Mucosa of stomach (tissue), 1 donor: ENCODE results near the gene MAGI2.
"Not testable (repeated sequence)": the region's sequence is repeated elsewhere in the genome, so short reads cannot be mapped to it uniquely, and the experiment has no call there.

Experiments used
- H3K27me3 ChIP-seq: one replicate; pipeline ENCODE4 v1.7.0; 2013; ENCODE audit warnings: mild to moderate bottlenecking, low read length; ENCODE audit not compliant: control insufficient read depth, insufficient read depth
- H3K36me3 ChIP-seq: one replicate; pipeline ENCODE4 v1.7.0; 2013; ENCODE audit warnings: low read length; ENCODE audit not compliant: control insufficient read depth, insufficient read depth
- H3K4me1 ChIP-seq: one replicate; pipeline ENCODE4 v1.7.0; 2013; ENCODE audit warnings: mild to moderate bottlenecking, low read length; ENCODE audit not compliant: control insufficient read depth, insufficient read depth
- H3K4me3 ChIP-seq: one replicate; pipeline ENCODE4 v1.7.0; 2013; ENCODE audit warnings: low read length
- H3K9ac ChIP-seq: one replicate; pipeline ENCODE4 v1.7.0; 2013; ENCODE audit warnings: mild to moderate bottlenecking, low read length, moderate library complexity
- H3K9me3 ChIP-seq: one replicate; pipeline ENCODE4 v1.7.0; 2013; ENCODE audit warnings: mild to moderate bottlenecking, low read length, moderate library complexity; ENCODE audit not compliant: control insufficient read depth
- donor health status: Pancreatic carcinoma.

Gene MAGI2

DNA sequence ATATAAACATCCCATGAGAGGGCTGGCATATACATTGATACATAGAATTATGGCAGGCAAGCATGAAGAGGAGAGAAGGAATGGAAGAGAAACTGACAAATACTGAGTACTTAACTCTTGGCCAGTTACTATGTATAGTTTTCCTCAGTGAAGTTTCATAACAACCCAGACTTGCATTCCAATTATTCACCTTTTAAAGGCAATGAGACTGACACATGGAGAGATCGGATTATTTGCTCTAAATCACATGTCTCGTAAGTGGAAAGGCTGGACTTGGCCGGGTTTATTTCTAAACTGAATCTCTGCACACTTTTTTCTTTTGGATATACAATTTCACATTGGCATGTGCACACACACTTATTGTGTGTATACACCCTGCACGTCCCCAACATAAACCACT is 1106.6 kb downstream of the MAGI2 start:
- Histone ChIP-seq H3K4me3 (no peak overlapping the region), H3K4me1 (no peaks in the 10 kb centered on the region), H3K9ac (no peak overlapping the region), H3K27me3 (no peaks in the 10 kb centered on the region), H3K36me3 (no peaks in the 10 kb centered on the region), H3K9me3 (no peaks in the 10 kb centered on the region)

DNA sequence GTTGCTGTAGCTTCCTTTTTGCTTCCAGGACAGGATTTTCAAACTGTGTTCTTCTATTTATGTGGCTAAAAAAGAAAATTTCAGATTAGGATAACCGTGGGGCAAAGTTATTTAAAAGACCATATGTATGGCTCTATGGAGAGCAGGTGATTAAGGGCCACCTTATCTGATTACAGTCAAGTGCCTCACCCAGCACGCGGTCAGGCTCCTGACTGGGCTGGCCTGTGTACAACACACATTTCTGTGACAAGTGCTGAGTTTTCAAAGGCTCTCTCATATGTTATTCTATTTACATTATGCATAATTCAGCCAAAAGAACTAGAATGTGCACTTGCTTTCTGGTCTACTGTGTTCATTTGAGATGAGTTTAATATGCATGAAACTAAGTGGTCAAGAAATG is 1107.5 kb downstream of the MAGI2 start:
- Histone ChIP-seq H3K36me3 (no peaks in the 10 kb centered on the region), H3K27me3 (no peaks in the 10 kb centered on the region), H3K4me1 (no peaks in the 10 kb centered on the region), H3K4me3 (no peak overlapping the region), H3K9ac (no peak overlapping the region), H3K9me3 (no peaks in the 10 kb centered on the region)

DNA sequence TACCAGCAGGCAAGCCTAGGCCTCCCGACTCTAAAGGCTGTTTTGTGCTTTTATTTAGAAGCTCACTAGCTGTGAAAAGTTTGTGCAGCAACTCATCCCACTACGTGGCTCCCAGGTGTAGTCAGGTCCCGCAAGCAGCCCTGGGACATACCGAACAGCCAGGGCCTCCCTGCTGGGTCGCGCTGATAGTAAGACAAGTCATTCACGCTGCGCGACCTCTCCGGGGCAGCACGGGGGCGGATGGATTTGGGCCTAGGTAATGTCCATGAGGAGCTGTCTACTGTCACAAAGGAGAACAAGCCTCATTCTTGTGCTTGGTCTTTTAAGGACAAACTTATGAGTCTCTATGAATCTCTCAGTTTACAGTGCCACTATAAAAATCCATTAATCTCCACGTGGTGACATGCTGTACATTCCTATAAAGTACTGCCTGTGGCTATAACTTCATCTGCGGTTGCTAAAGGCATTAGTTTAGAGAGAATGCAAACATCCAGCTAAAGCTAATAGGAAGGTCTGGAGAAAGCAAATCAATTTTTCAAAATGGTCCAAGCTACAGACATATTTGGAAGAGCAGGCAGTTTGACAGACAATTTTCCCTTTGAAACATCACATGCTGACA is 1108.1 kb downstream of the MAGI2 start:
- H3K4me1 ChIP-seq, result no peaks in the 10 kb centered on the region
- H3K9ac ChIP-seq, result no peak overlapping the region

GRCh38 chr7:78334426-78334825 is 1119.0 kb downstream of the MAGI2 start:
- Histone ChIP-seq H3K36me3 (no peaks in the 10 kb centered on the region), H3K4me3 (no peak overlapping the region), H3K27me3 (no peaks in the 10 kb centered on the region), H3K4me1 (no peaks in the 10 kb centered on the region), H3K9ac (no peak overlapping the region), H3K9me3 (no peaks in the 10 kb centered on the region)

More for the DNA sequence above, 1108.1 kb downstream of the MAGI2 start:
- Histone ChIP-seq H3K4me3 (no peak overlapping the region), H3K27me3 (no peaks in the 10 kb centered on the region), H3K36me3 (no peaks in the 10 kb centered on the region), H3K9me3 (no peaks in the 10 kb centered on the region)

GRCh38 chr7:78333530-78334425 is 1119.7 kb downstream of the MAGI2 start:
- Histone ChIP-seq H3K27me3 (no peaks in the 10 kb centered on the region), H3K9ac (no peak overlapping the region), H3K4me3 (no peak overlapping the region), H3K36me3 (no peaks in the 10 kb centered on the region), H3K4me1 (no peaks in the 10 kb centered on the region), H3K9me3 (no peaks in the 10 kb centered on the region)

DNA sequence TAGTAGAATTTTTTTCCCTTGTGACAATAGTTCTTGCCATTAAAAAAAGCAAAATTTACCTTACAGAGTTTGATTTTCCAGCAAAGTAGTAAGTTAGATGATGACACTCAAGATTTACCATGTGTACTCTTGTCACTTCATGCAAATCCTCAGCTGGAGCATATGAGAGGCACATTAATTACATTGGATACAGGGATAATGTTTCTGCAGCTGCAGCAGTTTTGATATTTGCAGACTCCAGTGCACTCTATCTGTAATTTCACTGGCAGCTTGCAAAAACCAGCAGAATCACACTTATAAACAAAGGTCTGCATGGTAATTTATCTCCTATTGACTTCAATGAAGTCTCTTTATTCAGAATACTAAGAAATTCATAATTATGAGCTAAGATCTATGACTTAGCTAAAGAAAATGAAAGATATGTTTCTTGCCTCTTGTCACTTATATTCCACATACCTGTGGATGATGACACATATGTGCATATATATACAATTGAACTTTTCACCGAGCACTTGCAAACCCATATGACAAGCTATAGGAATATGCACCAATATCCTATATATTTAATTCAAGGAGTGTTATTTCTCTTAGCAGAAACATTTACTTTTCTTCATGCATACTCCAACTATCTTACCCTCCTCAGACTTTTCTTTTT is 1124.3 kb downstream of the MAGI2 start:
- no peaks in the 10 kb centered on the region for H3K4me1 ChIP-seq
- no peaks in the 10 kb centered on the region for H3K9me3 ChIP-seq
- no peak overlapping the region for H3K9ac ChIP-seq
- H3K4me3 ChIP-seq, result no peak overlapping the region
- H3K27me3 ChIP-seq, result no peaks in the 10 kb centered on the region
- H3K36me3 ChIP-seq, result no peaks in the 10 kb centered on the region

- no peak overlapping the region for H3K9ac ChIP-seq
- H3K36me3 ChIP-seq, result no peaks in the 10 kb centered on the region
- no peaks in the 10 kb centered on the region for H3K4me1 ChIP-seq
- H3K27me3 ChIP-seq, result no peaks in the 10 kb centered on the region
- no peaks in the 10 kb centered on the region for H3K9me3 ChIP-seq
- no peak overlapping the region for H3K4me3 ChIP-seq
These were observed 1125.7 kb downstream of the MAGI2 start for GRCh38 chr7:78327718-78328117.

GRCh38 chr7:78326876-78327275 is 1126.6 kb downstream of the MAGI2 start:
- no peak overlapping the region for H3K4me3 ChIP-seq
- H3K36me3 ChIP-seq, result no peaks in the 10 kb centered on the region
- H3K27me3 ChIP-seq, result no peaks in the 10 kb centered on the region
- no peak overlapping the region for H3K9ac ChIP-seq
- H3K9me3 ChIP-seq, result no peaks in the 10 kb centered on the region
- no peaks in the 10 kb centered on the region for H3K4me1 ChIP-seq

DNA sequence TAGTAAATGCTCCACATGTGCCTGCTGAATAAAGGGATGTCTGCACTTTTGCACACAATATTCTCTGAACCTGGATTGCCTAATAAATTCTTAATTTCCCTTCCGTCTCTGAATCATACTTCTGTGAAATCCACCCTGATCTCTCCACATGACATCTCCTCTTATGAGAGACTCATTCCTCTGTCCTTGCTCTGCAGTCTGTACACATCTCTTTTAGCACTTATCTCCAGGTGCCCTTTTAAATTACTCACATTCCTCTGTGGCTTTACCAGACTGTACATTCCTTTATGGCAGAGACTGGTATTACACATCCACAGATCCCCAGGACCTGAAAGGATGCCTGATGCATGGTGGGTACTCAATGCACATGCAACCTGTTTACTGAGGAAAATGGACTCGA is 1127.3 kb downstream of the MAGI2 start:
- H3K4me1 ChIP-seq, result no peaks in the 10 kb centered on the region
- H3K9me3 ChIP-seq, result no peaks in the 10 kb centered on the region
- H3K36me3 ChIP-seq, result no peaks in the 10 kb centered on the region
- H3K27me3 ChIP-seq, result no peaks in the 10 kb centered on the region
- H3K9ac ChIP-seq, result no peak overlapping the region
- no peak overlapping the region for H3K4me3 ChIP-seq

- Histone ChIP-seq H3K9me3 (no peaks in the 10 kb centered on the region), H3K36me3 (no peaks in the 10 kb centered on the region), H3K4me1 (no peaks in the 10 kb centered on the region), H3K9ac (no peak overlapping the region), H3K4me3 (no peak overlapping the region), H3K27me3 (no peaks in the 10 kb centered on the region)
These were observed 1130.3 kb downstream of the MAGI2 start for GRCh38 chr7:78323118-78323517.

DNA sequence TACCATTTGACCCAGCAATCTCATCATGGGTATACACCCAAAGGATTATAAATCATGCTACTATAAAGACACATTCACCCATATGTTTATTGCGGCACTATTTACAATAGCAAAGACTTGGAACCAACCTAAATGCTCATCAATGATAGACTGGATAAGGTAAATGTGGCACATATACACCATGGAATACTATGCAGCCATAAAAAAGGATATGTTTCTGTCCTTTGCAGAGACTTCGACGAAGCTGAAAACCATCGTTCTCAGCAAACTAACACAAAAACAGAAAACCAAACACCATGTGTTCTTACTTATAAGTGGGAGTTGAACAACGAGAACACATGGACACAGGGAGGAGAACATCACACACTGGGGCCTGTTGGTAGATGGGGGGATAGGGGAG is 1131.2 kb downstream of the MAGI2 start:
- H3K4me3 ChIP-seq, H3K27me3 ChIP-seq, H3K36me3 ChIP-seq: not testable (repeated sequence)

DNA sequence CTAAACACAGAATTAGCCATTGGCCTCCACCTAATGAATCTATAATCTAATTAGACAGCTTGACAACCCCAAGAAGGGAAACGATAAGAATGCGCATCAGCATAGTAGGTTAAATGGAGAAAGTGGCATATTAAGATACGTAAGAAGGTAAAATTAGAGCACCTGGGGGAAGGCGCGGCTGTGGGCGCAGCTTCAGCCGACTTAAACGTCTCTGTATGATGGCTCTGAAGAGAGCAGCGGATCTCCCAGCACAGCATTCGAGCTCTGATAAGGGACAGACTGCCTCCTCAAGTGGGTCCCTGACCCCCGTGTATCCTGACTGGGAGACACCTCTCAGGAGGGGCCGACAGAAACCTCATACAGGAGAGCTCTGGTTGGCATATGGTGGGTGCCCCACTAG is 1136.1 kb downstream of the MAGI2 start:
- Histone ChIP-seq H3K4me3 (no peak overlapping the region), H3K36me3 (no peaks in the 10 kb centered on the region), H3K27me3 (no peaks in the 10 kb centered on the region), H3K9ac (no peak overlapping the region), H3K9me3 (no peaks in the 10 kb centered on the region), H3K4me1 (no peaks in the 10 kb centered on the region)

More for the DNA sequence above, 1131.2 kb downstream of the MAGI2 start:
- not testable (repeated sequence) for H3K9ac ChIP-seq, H3K9me3 ChIP-seq, H3K4me1 ChIP-seq
